Esophagus squamous epithelium (tissue), 5 donors: ENCODE data around the gene FGD2. TPM values are rescaled to one million over a fixed set of nuclear protein-coding genes. Genes with fewer than 3 reads are reported as not detected.

Source experiments
- DNase-seq: peaks from one replicate; lab custom pipeline; 2025; lab: John Stamatoyannopoulos, UW
- H3K27ac ChIP-seq, 4 donors: fragments of 200-600 bp; sonication (generic); one replicate each; pipeline ENCODE4 v1.5.1; 2016 to 2019; ENCODE audit warnings: mild to moderate bottlenecking in 1 of 4
- H3K27me3 ChIP-seq, 4 donors: fragments of 200-600 bp; sonication (generic); 1 replicate in 3 of 4; 2 replicates in 1 of 4; pipeline versions ENCODE4 v1.5.1 to v1.6.0; 2017 to 2021; ENCODE audit warnings: antibody characterized with exemption in 1 of 4
- H3K36me3 ChIP-seq, 3 donors: fragments of 200-600 bp; sonication (generic); one replicate each; pipeline ENCODE4 v1.5.1; 2016 to 2019
- H3K4me1 ChIP-seq, 3 donors: fragments of 200-600 bp; sonication (generic); one replicate each; pipeline ENCODE4 v1.5.1; 2017 to 2019
- H3K4me3 ChIP-seq, 4 donors: fragments of 200-600 bp; sonication (generic); 1 replicate in 3 of 4; 2 replicates in 1 of 4; pipeline ENCODE4 v1.5.1; 2016 to 2019; ENCODE audit warnings: mild to moderate bottlenecking in 2 of 4, moderate library complexity in 1 of 4
- H3K9me3 ChIP-seq, 3 donors: fragments of 200-600 bp; sonication (generic); one replicate each; pipeline ENCODE4 v1.5.1; 2016 to 2019
- POLR2A ChIP-seq, 4 donors: fragments of 450-650 bp; IDR thresholded peaks; one replicate each; pipeline ENCODE4 v1.6.1; 2017; ENCODE audit warnings: antibody characterized with exemption in 4 of 4, mild to moderate bottlenecking in 4 of 4, moderate library complexity in 3 of 4
- WGBS, 2 donors: methylation state at CpG; one replicate each; pipeline ENCODE4 v1.1.5; 2018; 5-methylcytosine and 5-hydroxymethylcytosine counted together
- intact Hi-C: fragments of 100-400 bp; cut with DNase I; formaldehyde crosslinking; loops from one replicate; pipeline ENCODE4 v1.15.0; 2022
- total RNA-seq, 4 donors: library from RNA; depleted of rRNA; stranded (reverse); fragments of >200 nt; gene quantifications; one replicate each; pipeline ENCODE4 v1.1.0, GENCODE V29; 2016
- TF ChIP-seq, protein P1 (sequence below), 6 experiments: fragments of 450-650 bp in 4 of 6; fragments of 200-600 bp in 2 of 6; sonication (generic) in 2 of 6; IDR thresholded peaks; one replicate each; pipeline ENCODE4 v1.5.1; 2016 to 2019; ENCODE audit warnings: antibody characterized with exemption in 6 of 6, mild to moderate bottlenecking in 4 of 6, moderate library complexity in 4 of 6
- donor health status: DM: yes; HTN: yes; CAD: no.

FGD2 gene
- total RNA-seq, 4 donors from 2014 or later, result 2.6 to 13.4 (median 5.3) TPM

DNA sequence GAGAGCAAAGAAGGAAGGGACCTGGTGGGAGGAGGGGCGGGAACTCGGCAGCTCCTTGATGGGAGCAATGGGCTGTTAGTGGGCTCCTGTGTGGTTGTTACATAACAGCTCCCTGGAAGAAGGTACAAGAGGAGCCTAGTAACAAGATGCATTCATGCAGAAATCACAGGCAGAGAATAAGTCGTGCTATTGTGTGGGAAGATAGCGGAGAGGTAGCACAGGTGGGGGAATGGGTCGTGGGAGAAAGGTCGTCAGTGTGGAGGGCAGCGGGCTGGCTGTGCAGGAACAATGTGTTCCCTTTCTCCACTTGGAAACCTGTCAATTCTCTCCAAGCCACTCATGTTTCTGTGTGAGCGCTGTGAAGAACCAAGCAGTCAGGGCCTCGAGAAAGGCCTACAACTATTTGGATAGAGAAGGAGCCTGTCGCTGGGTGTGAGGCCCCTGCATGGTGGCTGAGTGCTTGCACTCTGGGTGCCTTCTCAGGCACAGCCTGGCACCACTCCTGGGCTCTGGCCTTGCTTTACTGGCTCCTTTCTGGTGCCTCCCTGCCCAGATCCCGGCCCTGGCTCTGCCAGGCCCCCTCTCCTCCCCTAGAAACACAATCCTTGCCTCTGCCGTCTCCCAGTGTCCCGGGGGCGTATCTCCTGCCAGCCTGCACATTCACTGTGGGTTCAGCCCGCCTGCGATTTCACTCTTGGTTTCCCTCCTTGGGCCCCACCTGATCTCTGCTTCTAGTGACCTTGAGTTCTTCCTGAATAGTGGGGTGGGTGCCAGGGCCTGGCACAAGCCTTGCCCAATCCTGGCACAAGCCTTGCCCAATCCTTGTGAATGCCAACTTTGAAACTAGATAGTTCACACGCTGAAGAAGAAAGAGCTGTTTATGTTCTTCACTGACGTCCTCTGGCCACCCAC is 7.4 kb upstream of the FGD2 start:
- TF ChIP-seq POLR2A (IDR thresholded peaks at IDR 0.05), result no peak
- TF ChIP-seq, protein P1, sequence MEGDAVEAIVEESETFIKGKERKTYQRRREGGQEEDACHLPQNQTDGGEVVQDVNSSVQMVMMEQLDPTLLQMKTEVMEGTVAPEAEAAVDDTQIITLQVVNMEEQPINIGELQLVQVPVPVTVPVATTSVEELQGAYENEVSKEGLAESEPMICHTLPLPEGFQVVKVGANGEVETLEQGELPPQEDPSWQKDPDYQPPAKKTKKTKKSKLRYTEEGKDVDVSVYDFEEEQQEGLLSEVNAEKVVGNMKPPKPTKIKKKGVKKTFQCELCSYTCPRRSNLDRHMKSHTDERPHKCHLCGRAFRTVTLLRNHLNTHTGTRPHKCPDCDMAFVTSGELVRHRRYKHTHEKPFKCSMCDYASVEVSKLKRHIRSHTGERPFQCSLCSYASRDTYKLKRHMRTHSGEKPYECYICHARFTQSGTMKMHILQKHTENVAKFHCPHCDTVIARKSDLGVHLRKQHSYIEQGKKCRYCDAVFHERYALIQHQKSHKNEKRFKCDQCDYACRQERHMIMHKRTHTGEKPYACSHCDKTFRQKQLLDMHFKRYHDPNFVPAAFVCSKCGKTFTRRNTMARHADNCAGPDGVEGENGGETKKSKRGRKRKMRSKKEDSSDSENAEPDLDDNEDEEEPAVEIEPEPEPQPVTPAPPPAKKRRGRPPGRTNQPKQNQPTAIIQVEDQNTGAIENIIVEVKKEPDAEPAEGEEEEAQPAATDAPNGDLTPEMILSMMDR (IDR thresholded peaks at IDR 0.05), result no peak
- H3K36me3 ChIP-seq, result no peaks in the 10 kb centered on the region
- no peaks in the 10 kb centered on the region for H3K27me3 ChIP-seq
- H3K27ac ChIP-seq, result peak overlapping the region in 3 of 4 donors; percentile 24 to 63 (median 47)
- 55 to 58% methylated on average over 17 to 18 of the region's 18 CpGs for WGBS, 2 donors
- H3K4me1 ChIP-seq, result peaks cover 0 to 19% (median 11%) of the 10 kb centered on the region in 3 donors
- DNase-seq, result no peak
- no peaks in the 10 kb centered on the region for H3K9me3 ChIP-seq
- no peak overlapping the region for H3K4me3 ChIP-seq
- intact Hi-C loops, result no loop called here

DNA sequence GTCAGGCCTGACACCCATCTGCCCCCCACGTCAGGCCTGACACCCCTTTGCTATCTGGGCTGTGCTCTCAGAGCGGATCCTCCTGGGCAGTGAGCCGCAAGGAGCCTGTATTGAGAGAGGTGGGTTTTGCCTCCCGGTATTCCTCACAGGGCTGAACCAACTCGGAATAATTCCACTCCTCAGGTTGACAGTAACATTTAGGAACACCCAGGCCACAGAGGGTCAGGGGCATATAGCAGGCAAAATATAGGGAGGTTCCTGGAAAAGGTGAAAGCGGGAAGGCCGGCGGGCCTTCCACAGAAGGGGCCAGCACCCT is 6.8 kb upstream of the FGD2 start:
- TF ChIP-seq POLR2A (IDR thresholded peaks at IDR 0.05), result no peak
- TF ChIP-seq, protein P1 (IDR thresholded peaks at IDR 0.05), result no peak
- Histone ChIP-seq H3K4me1 (peaks cover 0 to 19% (median 11%) of the 10 kb centered on the region in 3 donors), H3K36me3 (no peaks in the 10 kb centered on the region), H3K27me3 (no peaks in the 10 kb centered on the region), H3K27ac (peak overlapping the region in 3 of 4 donors; percentile 16 to 63 (median 47)), H3K9me3 (no peaks in the 10 kb centered on the region), H3K4me3 (no peak overlapping the region)
- intact Hi-C loops, result no loop called here
- no peak for DNase-seq
- WGBS, 2 donors, result 89% methylated on average over 3 to 4 of the region's 8 CpGs

DNA sequence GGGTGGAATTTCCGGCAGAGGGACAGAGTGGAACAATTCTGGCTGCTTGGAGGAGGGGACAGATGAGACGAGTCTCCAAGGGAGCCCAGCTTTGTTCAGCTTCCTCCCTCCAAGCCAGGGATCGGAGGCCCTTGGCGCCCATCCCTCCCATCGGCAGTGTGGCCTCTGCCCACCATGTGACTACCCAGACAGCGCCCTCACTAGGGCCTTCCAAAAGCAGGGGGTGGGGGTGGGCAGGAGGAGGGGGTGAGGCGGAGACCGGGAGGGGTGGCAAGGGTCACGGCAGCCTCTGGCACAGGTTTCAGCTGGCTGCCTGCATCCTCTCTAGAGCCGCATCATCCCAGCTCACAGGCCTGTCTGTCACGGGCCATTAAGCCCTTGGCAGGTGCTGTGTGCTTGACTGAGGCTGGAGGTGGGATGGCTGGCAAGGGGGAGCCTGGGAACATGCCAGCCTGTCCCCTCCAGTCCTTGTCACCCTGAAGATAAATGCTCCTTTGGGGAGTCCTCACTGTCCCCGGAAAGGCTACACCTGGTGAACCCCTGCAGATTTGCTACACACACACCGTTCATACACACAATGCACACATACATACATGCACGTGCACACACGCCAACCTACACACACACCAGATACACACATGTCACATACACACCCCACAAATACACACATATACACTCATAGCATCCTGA is 6.2 kb upstream of the FGD2 start:
- peak overlapping the region in 2 of 4 donors; percentile 16 to 63 for H3K27ac ChIP-seq
- intact Hi-C loops, result no loop called here
- WGBS, 2 donors, result 91 to 93% methylated on average over 3 to 7 of the region's 15 CpGs

DNA sequence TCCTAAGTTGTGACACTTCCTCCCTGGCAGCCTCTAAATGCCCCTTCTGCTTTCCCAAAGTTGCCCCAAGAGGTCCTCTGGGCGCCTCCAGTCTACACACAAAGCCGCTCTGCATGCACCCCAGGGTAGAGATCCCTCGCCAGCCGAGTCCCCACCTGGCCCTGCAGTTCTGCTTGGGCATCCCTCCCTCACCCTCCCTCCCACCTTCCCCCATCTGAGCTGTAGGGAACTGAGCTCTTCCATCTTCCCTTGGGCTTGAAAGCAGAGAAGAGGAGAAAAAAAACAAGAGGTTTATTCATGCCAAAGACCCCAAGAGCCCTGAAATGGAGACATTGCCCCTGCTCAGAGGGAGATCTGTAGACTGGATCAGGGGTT is 5.7 kb upstream of the FGD2 start:
- H3K4me1 ChIP-seq, result peaks cover 0 to 19% (median 11%) of the 10 kb centered on the region in 3 donors
- DNase-seq, result no peak
- no peaks in the 10 kb centered on the region for H3K36me3 ChIP-seq
- no peak overlapping the region for H3K4me3 ChIP-seq
- 86 to 100% methylated on average over 4 of the region's 4 CpGs for WGBS, 2 donors
- no peak overlapping the region for H3K27ac ChIP-seq
- H3K27me3 ChIP-seq, result no peaks in the 10 kb centered on the region
- H3K9me3 ChIP-seq, result no peaks in the 10 kb centered on the region
- TF ChIP-seq, protein P1 (IDR thresholded peaks at IDR 0.05), result no peak
- intact Hi-C loops, result no loop called here

More for the DNA sequence above, 6.2 kb upstream of the FGD2 start:
- no peak for DNase-seq
- TF ChIP-seq, protein P1 (IDR thresholded peaks at IDR 0.05), result no peak
- TF ChIP-seq POLR2A (IDR thresholded peaks at IDR 0.05), result no peak
- no peak overlapping the region for H3K4me3 ChIP-seq
- H3K27me3 ChIP-seq, result no peaks in the 10 kb centered on the region
- no peaks in the 10 kb centered on the region for H3K9me3 ChIP-seq
- H3K4me1 ChIP-seq, result peaks cover 0 to 19% (median 11%) of the 10 kb centered on the region in 3 donors
- H3K36me3 ChIP-seq, result no peaks in the 10 kb centered on the region
